Hepatocyte (in vitro differentiated cells): ENCODE measurements around the gene THSD4. TPM values are rescaled to one million over a fixed set of nuclear protein-coding genes. Genes with fewer than 3 reads are reported as not detected.

Source experiments
- DNase-seq: peaks from one replicate; pipeline ENCODE4 v3.0.0-alpha.2; 2016; ENCODE audit warnings: low spot score
- H2AFZ ChIP-seq: fragments of 200-600 bp; sonication (generic); 2 replicates; pipeline ENCODE4 v1.6.0; 2016; ENCODE audit warnings: antibody characterized with exemption, mild to moderate bottlenecking
- H3K27ac ChIP-seq: fragments of 200-600 bp; sonication (generic); 2 replicates; pipeline ENCODE4 v1.5.1; 2016; ENCODE audit warnings: mild to moderate bottlenecking
- H3K27me3 ChIP-seq: fragments of 200-600 bp; sonication (generic); 2 replicates; pipeline ENCODE4 v1.6.1; 2016
- H3K36me3 ChIP-seq: fragments of 200-600 bp; sonication (generic); replicated peaks from 2 replicates; pipeline ENCODE4 v1.5.1; 2016; ENCODE audit warnings: low read depth; ENCODE audit not compliant: insufficient read depth
- H3K4me1 ChIP-seq: fragments of 200-600 bp; sonication (generic); 2 replicates; pipeline ENCODE4 v1.5.1; 2016; ENCODE audit warnings: mild to moderate bottlenecking, moderate library complexity; ENCODE audit not compliant: insufficient read depth
- H3K4me2 ChIP-seq: fragments of 200-600 bp; sonication (generic); 2 replicates; pipeline ENCODE4 v1.6.0; 2016
- H3K4me3 ChIP-seq: fragments of 200-600 bp; sonication (generic); 2 replicates; pipeline ENCODE4 v1.5.1; 2016; ENCODE audit warnings: mild to moderate bottlenecking
- H3K79me2 ChIP-seq: fragments of 200-600 bp; sonication (generic); 2 replicates; pipeline ENCODE4 v1.6.0; 2017; ENCODE audit warnings: mild to moderate bottlenecking
- H3K9me2 ChIP-seq: fragments of 200-600 bp; sonication (generic); replicated peaks from 2 replicates; pipeline ENCODE4 v1.6.0; 2017; ENCODE audit warnings: mild to moderate bottlenecking; ENCODE audit not compliant: insufficient read depth
- H3K9me3 ChIP-seq: fragments of 200-600 bp; sonication (generic); 2 replicates; pipeline ENCODE4 v1.5.1; 2016; ENCODE audit warnings: low read depth, mild to moderate bottlenecking
- H4K20me1 ChIP-seq: fragments of 200-600 bp; sonication (generic); 2 replicates; pipeline ENCODE4 v1.6.0; 2016; ENCODE audit warnings: mild to moderate bottlenecking; ENCODE audit not compliant: insufficient read depth, poor library complexity, severe bottlenecking
- CTCF ChIP-seq: fragments of 200-600 bp; sonication (generic); IDR thresholded peaks from 2 replicates; pipeline ENCODE4 v1.5.1; 2016; ENCODE audit warnings: antibody characterized with exemption, mild to moderate bottlenecking; ENCODE audit not compliant: poor library complexity
- EZH2 ChIP-seq: fragments of 200-600 bp; sonication (generic); IDR thresholded peaks from 2 replicates; pipeline ENCODE4 v1.6.1; 2016; ENCODE audit warnings: antibody characterized with exemption, mild to moderate bottlenecking, borderline replicate concordance
- EZH2phosphoT487 ChIP-seq: fragments of 200-600 bp; sonication (generic); IDR thresholded peaks from one replicate; pipeline ENCODE4 v1.6.1; 2018; ENCODE audit warnings: antibody characterized with exemption, mild to moderate bottlenecking, low read depth, moderate library complexity; ENCODE audit not compliant: unreplicated experiment, severe bottlenecking
- whole genome bisulfite sequencing: methylation state at CpG from one replicate; pipeline ENCODE4 v1.1.6; 2016; ENCODE audit warnings: low lambda C conversion rate; ENCODE audit errors: missing lambda C conversion rate; 5-methylcytosine and 5-hydroxymethylcytosine counted together
- polyA plus RNA-seq: library from polyadenylated mRNA; unstranded; fragments of >200 nt; fragmentation: Nextera tagmentation; extraction: Ambion mirVana; gene quantifications from 2 replicates; pipeline ENCODE4 v1.2.1, GENCODE V29; 2016
- total RNA-seq: library from RNA; depleted of rRNA; stranded (reverse); fragments of >200 nt; gene quantifications from 2 replicates; pipeline ENCODE4 v1.2.3, GENCODE V29; 2014

Gene THSD4
- total and polyA plus RNA-seq, 2 experiments from 2014 or later, result 4.3 to 7.0 TPM

- Histone ChIP-seq H4K20me1 (no peaks in the 10 kb centered on the region), H3K9me3 (no peaks in the 10 kb centered on the region), H3K27me3 (no peaks in the 10 kb centered on the region), H3K36me3 (no peaks in the 10 kb centered on the region), H3K4me3 (no peak overlapping the region), H3K4me1 (peaks cover 4% of the 10 kb centered on the region), H2AFZ (no peak overlapping the region), H3K79me2 (no peaks in the 10 kb centered on the region), H3K4me2 (no peak overlapping the region), H3K9me2 (no peaks in the 10 kb centered on the region), H3K27ac (no peak overlapping the region)
- DNase-seq, result no peak
- WGBS, result 93% methylated on average over 4 of the region's 4 CpGs
- no peak for TF ChIP-seq CTCF
- no peak for TF ChIP-seq EZH2
- no peak for TF ChIP-seq EZH2phosphoT487
Measured at GRCh38 chr15:71224024-71224423, 108.8 kb downstream of the THSD4 start.

GRCh38 chr15:71225851-71226250 lies 110.6 kb downstream of the THSD4 start:
- Histone ChIP-seq H2AFZ (no peak overlapping the region), H3K27ac (no peak overlapping the region), H3K4me2 (no peak overlapping the region), H3K36me3 (no peaks in the 10 kb centered on the region), H3K4me1 (peaks cover 4% of the 10 kb centered on the region), H3K27me3 (no peaks in the 10 kb centered on the region), H3K79me2 (no peaks in the 10 kb centered on the region), H4K20me1 (no peaks in the 10 kb centered on the region), H3K9me2 (no peaks in the 10 kb centered on the region), H3K9me3 (no peaks in the 10 kb centered on the region), H3K4me3 (no peak overlapping the region)
- no peak for DNase-seq
- no peak for TF ChIP-seq CTCF
- no peak for TF ChIP-seq EZH2phosphoT487
- no peak for TF ChIP-seq EZH2
- WGBS, result 79% methylated on average over 2 of the region's 2 CpGs

GRCh38 chr15:71226536-71227455 lies 111.5 kb downstream of the THSD4 start:
- no peaks in the 10 kb centered on the region for H3K9me2 ChIP-seq
- no peak overlapping the region for H3K4me2 ChIP-seq
- no peaks in the 10 kb centered on the region for H3K9me3 ChIP-seq
- peaks cover 4% of the 10 kb centered on the region for H3K4me1 ChIP-seq
- H3K4me3 ChIP-seq, result no peak overlapping the region
- H3K79me2 ChIP-seq, result no peaks in the 10 kb centered on the region
- no peak overlapping the region for H3K27ac ChIP-seq
- H2AFZ ChIP-seq, result no peak overlapping the region
- H4K20me1 ChIP-seq, result no peaks in the 10 kb centered on the region
- WGBS, result 63% methylated on average over 15 of the region's 15 CpGs
- H3K36me3 ChIP-seq, result no peaks in the 10 kb centered on the region
- DNase-seq, result no peak
- no peaks in the 10 kb centered on the region for H3K27me3 ChIP-seq
- TF ChIP-seq EZH2 (no peak), EZH2phosphoT487 (no peak), CTCF (no peak)
